Measurements from ENCODE around the gene CPXM2.

The CPXM2 gene

DNA sequence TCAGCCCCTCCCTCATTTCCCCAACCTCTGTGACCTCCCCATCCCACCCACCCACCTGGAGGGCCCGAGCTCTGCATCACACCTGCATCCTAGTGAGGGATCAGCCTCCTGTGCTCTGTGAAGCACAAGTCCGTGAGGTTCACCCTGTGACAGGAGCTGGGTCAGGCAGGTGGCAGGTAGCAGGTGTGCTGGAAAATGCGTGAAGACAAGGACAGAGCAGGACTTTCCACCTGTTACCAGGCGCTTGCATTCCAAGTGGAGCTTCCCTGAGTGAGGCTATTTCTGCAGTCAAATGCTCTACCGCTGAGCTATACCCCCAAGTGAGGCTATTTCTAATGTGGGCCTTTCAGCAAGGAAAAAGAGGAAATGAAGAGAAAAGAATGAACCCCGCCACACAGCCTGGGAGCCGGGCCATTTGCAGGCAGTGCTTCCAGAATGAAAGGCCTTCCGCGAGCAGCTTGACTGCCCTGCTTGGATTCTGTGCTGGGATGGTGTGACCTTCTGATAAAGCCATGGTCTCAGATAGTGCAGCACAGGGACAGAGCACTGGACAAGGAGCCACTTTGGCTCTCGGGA, 13.3 kb upstream of the CPXM2 start:
- DNase-seq (ENCODE audit: low spot score): no peak

DNA sequence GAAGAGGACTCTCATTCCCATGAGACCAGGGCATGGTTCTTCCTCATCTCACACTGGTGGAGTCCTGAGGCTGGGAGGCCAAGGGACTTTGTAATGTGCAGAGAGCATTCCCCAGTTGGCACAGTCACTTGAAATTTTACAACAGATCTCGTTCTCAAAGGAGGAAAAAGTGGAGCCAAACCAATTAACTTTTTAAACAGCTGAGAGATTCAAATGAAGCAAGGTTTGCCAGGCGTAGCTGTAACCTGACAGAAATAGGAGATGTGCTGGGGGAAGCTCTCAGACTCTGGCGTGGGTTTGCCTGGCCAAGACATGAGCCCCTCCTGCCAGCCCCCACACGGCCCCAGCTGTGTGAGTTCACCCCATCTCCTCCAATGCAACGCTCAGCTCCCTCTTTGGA, 12.0 kb upstream of the CPXM2 start:
- DNase-seq (ENCODE audit: low spot score): no peak

DNA sequence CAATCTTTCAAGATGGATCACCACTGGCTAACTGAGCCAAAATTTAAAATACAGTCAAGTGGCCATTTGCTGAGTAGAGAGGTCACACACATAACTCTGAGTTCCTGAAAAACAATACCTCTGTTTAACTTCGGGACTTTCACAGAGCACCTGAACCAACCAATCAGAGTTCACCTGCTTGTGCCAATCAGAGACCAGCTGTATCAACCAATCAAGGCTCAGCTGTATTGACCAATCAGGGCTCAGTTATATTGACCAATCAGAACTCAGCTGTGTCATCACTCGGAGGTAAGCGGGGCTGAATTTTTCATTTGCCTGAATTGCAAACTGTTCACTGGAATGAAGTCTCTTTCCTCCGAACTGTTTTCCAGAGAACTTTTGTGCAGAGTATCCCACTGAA, 10.0 kb upstream of the CPXM2 start:
- no peak for DNase-seq (ENCODE audit: low spot score)

DNA sequence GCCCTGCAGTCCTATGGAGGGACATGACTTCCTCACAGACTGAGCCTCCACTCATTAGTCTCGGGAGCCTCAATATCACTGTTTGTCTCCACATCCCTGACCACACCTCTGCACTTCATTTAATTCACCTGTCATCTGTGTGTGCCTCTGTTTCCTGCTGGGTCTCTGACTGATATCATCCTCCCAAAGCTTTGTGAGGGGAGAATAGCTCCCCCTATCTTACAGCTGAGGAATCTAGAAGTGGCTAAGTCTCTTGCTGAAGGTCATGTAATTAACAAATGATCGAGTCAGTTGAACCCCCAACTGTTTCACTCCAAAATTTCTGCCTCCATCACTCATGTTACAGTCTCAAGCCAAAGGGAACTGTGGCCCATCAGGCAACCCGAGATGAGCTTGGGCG, 5.5 kb upstream of the CPXM2 start:
- DNase-seq (ENCODE audit: low spot score): no peak

DNA sequence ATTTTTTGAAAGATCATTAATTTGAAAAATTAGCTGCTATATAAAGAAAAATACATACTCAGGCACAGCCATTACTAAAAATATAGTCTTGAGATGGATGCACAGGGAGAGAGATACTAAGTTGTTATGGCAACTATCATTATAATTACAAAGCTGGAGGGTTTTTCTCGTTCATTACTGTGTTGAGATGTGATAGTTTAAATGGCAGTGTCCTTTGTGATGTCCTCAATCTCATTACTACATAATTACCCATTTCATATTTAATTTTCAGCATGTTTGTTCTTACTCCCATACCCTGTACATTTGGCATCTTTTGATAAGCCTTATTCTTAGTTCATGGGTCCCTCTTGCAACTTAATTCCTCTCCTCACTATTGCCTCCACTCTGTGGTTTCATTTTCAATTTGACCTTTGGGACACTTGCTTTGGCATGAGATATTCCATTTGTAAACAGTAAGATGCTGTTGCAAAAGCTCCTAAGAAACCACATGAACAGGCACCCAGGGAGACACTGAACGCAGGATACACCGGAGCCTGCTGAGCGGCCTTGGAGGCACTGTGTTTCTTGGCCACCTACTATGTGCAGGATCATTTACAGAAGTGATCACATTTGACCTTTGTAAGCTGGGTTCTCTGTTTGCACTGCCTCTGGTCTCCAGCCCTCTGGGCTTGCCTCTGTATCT, 4.8 kb upstream of the CPXM2 start:
- no peak for DNase-seq (ENCODE audit: low spot score)

DNA sequence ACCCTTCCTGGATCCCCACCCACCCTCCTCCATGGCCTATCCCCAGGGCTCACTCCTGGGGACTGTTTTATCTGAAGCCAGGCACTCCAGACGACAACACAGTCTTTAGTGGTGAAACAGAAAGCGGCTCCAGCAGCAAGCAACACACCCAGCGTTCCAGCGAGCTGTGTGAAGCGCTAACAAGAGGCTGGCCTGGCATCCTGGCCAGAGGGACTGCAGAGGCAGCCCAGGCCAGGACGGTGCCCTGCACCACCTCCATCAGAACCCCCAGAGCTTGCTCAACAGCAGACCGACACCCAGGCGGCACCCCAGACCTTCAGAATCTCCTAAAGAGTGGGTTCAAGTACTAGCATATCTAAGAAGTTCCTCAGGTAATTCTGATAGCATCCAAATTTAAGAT, 2.0 kb upstream of the CPXM2 start:
- no peak for DNase-seq (ENCODE audit: low spot score)

DNA sequence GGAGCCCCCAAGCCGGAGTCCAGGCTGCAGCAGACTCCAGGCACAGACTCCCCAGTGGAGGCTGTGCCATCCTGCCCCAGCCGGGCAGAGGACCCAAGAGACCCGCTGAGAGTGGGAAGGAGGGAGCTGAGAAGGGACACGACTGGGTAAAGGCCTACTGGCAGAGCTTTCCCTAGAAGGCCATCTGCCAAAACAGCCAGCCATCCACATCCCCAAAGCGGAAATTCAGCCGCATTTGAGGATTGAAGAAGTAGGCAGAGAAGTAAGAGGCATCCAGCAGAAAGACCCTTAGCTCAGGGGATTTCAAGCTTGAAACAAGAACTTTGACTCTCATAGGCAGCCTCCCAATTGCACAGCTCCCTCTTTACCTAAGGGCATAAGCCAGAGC, 857 bp downstream of the CPXM2 start:
- no peak for DNase-seq (ENCODE audit: low spot score)

DNA sequence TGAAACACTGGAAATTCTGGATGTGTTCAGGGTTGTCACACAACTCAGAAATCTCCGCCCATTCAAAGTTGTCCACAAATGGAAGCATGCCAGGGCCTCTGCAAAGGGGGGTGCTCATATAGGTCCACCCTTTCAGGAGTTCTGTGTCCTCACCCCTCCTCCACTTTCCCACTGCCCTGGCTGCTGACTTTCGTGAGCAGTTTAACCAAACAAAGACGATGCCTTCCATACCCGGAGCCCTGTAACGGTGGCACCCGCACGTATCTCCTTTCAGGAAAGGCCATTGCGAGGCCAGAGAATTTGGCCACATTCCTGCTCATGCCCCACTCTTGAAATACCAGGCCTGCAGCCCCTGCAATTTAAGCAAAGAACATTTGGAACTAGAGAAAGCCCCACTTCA, 1.4 kb downstream of the CPXM2 start:
- no peak for DNase-seq (ENCODE audit: low spot score)

DNA sequence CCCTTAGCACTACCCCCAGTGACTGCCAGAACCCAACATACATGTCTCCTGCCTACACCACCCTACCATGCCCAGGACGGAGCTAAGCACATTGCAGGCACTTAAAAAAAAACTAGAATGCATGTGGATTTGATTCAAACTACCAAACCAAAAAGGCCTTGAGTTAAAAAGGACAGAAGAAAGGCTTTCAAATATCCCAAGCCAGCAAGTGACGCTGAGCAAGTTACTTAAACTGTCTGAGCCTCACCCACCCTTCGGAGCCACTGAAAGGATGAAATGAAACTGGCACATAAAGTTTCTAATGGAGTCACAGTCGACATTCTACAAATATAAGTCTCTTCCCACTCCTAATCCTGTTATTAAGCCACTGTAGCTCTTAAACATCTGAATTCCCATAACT, 1.8 kb downstream of the CPXM2 start:
- no peak for DNase-seq (ENCODE audit: low spot score)

DNA sequence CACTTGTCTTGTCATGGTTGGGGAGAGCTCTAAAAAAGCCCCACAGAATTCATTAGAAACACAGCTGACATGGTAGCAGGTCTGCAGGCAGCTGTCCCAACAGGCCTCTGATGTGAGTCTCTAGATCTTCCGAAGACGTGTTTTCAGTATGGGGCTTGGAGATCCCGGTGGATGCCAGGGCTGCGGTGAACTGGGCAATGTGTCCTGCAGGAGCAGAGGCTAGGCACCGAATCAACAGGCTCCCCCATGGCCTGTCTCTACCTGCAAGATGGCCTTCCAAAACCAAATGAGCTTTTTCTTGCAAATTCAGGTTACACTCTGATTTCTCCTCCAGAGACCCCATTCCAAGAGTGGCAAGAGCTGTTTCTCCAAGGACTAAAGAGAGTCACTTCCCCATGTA, 2.9 kb downstream of the CPXM2 start:
- DNase-seq (ENCODE audit: low spot score): no peak

DNA sequence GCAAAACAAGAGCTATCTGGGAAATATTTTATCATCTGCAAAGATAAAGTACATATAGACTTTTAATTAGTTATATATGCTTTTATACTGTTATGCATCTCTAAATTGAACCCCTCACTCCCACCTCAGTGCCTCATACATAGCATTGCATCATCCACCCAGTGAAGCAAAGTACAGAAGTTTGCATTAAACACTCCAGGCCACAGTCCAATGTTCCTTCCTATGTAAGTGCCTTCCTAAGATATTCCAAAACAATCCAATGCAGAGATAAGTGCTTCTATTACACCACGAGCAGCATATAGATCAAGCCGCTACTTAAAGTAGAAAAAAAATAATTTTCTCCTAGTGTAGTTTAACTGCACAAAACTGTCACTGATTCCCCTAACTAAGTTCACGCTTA, 3.4 kb downstream of the CPXM2 start:
- DNase-seq (ENCODE audit: low spot score): no peak

DNA sequence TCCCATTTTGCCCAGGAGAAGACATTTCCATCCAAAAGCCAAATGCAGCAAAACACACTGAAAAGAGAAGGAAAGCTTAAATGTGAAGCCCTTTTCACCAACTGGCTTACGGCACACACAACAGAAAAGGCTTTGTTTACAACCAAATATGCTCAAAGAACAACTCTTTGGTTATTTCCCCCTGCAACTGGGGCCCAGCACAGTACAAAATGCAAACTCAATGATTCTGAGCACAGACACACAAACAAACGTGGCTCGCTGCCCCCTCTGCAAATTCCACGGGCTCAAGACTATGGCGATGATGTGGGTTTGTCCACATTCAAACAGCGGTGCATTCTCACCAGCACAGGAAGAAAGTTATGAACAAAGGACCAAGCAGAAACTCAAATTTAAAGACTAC, 5.3 kb downstream of the CPXM2 start:
- DNase-seq (ENCODE audit: low spot score): peak; percentile 84

DNA sequence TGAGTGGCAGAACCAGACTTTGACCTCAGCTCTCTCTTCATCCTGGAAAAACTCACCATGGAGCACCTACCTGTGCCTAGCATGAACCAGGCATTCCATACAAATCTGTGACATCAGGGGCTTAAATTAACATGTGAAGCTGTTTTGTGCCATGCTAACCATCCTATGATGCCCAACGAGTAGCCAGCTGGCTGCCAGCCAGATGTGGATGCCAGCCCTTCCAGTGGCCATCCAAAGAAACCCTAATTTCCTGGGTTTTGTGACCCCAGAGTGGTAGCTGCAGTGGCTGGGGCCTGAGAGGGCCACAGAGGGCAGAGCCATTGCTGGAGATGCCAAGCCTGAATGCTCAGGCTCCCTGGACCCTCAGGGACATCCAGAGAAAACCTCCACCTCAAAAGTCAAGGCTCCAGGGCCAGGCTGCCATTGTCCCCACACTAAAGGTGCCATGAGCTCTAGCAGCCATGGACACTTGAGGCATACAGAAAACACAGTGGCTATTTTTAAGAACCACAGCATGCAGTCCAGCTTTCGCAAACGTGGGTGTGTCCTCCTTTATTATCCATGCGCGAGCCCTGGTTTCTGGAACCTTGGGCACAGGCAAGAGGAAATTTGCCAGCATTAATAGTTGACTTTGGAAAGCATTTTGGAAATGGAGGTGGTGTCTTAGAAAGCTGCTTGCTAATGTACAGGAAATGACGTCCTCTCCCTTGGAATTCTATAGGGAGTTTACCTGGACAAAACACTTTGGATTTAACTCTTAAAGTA, 6.0 kb downstream of the CPXM2 start:
- DNase-seq (ENCODE audit: low spot score): no peak

DNA sequence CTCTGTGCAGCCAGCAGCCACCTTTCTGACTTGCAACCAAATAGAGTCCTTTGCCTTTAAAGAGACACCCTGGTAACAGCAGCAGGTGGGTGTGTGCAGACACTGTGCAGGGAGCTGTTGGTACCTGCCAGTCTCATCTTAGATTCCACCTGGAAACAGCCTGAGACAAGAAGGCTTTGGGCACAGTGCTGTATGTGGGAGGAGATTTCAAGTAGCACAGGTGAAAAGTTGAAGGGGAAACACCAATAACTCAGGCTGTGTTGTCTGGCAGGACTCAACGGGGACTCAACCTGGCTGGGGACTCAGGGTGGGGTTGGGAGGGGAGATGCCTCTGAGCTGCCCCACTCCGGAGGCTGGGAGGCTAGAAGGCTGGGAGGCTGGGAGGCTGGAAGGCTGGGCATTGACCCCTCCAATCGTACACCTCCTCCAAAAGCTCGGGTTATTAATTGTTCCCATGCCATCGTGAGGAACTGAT, 6.7 kb downstream of the CPXM2 start:
- DNase-seq (ENCODE audit: low spot score): no peak

DNA sequence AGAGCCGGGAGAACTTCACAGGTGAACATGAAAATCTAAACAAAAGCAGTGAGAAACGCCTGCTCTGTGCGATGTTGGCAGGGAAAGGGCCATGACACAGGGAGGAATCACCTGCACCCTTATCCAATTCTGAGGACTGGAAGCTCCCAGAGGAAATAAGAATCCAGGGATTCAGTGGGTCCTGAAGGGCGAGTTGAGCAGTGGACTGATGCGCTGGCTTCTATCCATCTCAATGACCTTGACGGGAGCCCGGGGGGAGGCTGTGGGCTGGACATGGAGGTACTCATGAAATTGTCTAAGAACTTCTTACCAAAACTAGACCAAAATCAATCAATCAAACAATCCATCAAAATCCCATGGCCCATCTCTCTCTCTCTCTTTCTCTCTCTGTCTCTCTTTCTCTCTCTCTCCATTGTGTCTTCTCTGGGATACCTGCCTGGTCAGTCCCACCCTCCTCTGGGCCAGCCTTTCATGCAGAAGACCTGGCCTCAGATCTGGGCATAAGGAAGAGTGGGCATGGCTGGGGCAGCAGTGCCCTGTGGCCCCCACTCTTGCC, 7.2 kb downstream of the CPXM2 start:
- no peak for DNase-seq (ENCODE audit: low spot score)

DNA sequence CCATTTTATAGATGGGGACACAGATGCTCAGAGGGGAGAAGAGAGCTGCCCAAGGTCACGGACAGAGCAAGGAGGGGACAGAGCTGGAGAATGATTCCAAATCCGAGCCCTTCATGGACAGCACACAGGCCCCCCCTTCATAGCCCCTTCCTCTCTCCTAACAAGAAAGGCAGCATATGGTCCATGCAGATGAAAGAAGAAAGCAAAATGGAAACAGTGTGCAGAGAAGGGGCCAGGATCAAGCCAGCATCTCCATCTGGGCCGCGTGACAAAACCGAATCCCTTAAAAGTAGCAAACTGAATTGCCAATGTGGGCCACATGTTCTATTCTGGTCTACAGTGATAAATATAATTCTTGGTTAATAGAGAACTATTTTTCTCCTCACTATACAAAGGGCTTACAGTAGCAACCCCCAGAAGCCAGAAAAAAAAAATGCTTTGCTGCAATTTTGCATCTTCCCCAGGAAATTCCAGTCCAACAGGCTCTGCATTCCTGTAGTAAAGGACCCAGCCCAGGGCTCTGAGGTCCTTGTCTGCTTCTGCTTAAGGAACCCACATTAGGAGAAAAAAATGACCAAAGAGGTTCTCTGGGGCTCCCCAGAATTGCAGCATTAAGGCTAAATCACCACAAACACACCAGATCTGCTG, 7.8 kb downstream of the CPXM2 start:
- DNase-seq (ENCODE audit: low spot score): no peak

DNA sequence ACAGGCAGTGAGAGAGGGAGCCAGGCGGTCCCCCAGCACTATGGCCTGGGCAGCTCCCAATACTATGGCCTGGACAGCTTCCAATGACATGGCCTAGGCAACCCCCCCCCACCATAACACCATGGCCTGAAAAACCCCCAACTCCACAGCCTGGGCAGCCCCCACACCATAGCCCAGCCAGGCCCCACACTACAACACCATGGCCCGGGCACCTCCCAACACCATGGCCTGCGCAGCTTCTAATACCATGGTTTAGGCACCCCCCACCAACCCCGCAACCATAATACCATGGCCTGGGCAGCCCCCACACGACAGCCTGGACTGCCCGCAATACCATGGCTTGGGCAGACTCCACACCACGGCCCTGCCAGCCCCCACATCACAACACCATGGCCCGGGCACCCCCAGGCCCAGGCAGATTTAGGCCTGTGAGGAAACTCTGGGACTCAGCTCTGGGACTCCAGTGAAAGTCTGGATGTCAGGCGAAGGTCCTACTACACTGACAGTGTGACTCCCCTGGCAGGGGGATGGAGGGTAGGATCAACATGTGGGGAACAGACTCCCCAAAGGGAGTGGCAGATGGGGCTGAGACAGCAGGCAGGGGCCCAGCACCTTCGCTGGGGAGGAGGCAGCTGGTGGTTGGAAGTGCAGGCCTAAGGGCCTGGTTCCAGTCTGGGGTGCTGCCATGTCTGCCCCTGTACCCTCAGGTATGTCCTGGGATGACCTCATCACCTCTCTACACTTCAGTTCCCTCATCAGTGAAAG, 8.7 kb downstream of the CPXM2 start:
- no peak for DNase-seq (ENCODE audit: low spot score)

DNA sequence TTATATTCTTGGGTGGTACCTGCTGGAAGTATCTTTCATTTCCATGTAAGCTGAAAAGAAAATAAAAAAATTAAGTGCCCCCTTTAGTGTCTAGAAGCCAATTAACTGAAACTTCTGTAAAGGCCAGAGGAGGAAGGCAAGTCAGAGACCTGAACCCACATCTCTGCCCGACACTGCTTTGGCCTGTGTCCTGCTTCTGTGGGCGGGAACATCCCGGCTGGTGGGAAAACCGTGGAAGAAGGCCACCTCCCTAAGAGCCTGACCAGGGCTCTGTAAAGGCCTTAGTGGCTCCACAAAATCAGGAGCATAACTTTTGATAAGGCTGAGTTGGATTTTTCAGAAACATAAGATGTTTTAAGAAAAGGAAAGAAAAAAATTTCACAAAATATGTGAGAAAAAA, 9.4 kb downstream of the CPXM2 start:
- no peak for DNase-seq (ENCODE audit: low spot score)

DNA sequence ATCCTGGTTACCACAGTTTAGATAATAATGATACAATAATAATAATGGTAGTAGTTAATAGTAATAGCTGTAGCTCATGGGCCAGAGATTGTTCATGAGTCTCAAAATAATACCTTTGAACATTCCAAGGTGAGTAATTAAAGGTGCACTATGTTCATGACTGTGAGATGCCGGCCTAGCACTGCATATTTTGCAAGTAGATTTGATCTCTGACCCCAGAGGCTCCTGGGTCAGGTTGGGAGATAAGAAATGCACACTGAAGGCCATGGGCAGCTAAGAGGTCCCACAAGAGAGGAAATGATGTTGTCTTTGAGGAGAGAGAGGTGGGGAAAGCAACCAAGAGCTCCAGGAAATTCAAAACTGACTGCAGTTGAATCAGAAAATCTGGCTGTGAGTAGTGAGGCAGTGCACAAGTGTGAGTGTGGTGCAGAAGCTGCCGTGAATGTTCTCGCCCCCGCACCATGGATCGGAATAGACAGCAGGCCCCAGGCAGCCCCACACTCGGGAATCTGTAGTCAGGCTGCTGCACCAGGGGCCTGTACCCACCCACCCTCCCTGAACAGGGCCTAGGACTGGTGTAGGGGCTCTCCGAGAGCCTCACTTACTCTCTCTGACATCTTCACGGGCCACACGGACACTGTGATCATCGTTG, 11.9 kb downstream of the CPXM2 start:
- no peak for DNase-seq (ENCODE audit: low spot score)

DNA sequence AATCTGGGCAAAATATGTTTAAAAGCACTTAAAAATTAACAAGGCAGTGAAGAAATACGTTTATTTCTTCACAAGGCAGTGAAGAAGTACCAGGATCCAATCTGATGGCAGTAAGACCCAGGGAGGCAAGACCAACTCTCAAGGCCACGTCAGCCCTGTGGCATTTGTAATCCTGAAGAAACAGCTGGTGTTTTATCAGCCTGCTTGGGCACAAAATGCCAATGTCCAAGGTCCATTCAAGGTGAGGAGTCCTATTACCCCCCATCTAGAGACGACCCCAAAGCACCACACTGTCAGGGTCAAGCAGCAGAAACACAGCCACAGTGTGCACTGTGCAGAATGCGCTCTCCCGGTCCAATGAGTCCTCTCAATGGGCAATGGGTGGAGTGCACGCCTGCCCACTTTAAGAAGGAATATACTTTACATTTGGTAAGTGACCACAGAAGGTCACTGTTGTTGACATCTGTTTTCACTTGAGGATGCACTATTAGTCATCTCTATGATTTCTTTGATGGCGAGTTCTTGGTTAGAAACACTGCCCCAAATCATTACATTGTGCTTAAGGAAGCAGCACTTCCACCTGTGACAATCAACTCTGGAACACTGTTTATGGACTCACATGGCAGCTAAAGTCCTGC, 12.8 kb downstream of the CPXM2 start:
- no peak for DNase-seq (ENCODE audit: low spot score)

DNA sequence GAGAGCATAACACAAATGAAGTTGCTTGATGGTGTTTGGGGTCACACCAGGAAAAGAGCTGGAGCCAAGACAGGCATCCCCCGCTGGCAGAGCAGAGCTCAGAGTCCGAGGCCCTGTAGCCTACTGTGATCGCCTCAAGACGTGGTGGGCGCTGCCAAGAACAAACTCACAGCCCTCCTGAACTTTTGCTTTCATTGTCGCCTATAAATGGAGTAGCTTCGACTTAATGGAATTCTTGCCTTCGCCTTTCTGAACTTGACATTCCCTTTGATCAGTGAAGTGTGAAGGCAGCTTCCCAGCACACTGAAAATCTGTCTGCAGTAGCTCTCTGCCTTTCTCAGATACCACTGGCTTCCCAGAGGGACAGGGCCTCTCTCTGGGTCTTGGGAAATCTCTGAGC, 21.3 kb downstream of the CPXM2 start:
- DNase-seq (ENCODE audit: low spot score): no peak
